ENCODE measurements around the gene NF1.
"Not testable (repeated sequence)": the region's sequence is repeated elsewhere in the genome, so short reads cannot be mapped to it uniquely, and the experiment has no call there.

Gene NF1

DNA sequence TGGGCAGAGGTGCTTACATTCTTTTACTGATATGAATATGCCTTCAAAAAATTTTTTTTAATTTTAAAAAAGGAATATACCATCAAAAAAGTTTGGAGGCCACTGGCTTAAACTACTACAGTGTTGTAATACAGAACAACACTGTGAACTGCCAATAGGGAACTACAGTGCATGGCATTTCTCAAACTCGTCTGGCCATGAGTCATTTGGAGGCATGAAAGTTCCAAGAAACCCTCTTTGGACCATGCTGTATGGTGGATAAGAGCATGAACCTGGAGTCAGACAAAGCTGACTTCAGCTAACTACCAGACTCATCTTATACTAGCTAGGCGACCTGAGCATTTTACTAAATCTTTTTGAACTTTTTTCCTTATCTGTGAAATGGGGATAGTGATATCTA, 9.2 kb upstream of the NF1 start:
- in situ Hi-C loops (cut with HindIII; ENCODE audit: low sequenced_read_pairs) = no loop called here

DNA sequence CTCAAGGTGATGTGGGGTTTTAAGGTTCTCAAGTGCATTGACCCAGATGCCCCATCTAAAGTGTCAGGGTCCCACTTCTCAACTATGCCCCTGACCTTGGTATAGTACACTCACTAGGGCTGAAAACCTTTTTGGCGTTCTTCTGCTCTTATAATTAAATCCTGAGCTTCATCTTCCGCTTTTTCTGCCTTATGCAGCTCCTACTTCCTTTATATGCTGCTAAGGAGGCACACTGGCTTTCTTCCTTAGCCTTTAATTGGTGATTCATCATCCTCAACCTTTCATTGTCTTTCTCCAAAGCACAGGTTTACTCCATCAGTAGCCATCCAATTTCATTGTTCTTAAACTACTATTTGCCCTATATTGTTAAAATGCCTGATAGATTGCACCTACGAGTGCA, 5.3 kb upstream of the NF1 start:
- in situ Hi-C loops (cut with HindIII; ENCODE audit: low sequenced_read_pairs) = no loop called here

DNA sequence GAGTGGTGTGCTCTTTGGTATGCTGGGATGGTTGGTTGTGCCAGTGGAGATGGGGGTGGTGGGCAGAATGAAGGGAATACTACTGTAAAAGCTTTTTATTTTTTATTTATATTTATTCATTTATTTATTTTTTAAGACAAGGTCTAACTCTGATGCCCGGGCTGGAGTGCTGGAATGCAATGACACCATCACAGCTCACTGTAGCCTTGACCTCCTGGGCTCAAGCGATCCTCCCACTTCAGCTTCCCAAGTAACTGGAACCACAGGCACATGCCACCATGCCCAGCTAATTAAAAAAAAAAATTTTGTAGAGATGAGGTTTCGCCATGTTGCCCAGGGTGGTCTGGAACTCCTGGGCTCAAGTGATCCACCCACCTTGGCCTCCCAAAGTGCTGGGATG, 4.1 kb upstream of the NF1 start:
- in situ Hi-C loops (cut with HindIII; ENCODE audit: low sequenced_read_pairs) = not testable (repeated sequence)

DNA sequence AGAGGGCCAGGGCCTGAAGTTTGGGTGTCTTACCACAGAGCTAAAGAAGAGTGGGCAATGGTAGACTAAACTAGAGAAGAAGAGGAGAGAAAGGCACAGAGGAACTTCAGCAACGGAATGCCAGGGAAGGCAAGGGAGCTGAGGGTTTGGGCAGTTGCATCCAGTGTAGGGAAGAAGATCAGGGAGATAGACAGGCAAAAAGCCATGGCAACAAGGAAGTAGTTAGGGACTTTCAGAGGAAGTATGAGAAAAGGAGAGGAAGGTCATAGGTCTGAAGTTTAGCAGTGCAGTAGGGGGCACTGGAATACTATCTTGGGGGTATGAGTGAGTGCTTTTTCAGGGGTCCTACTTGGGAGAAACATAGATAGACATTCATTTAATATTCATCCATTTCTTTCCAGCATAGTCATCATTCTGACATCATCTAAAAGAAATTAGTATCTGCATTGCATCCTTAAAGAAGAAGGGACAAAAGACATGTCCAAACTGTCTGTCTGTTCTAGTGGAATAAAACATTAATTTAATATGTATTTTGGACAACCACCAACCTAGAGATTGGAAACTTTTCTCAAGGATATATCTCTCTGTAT, 2.2 kb upstream of the NF1 start:
- in situ Hi-C loops (cut with HindIII; ENCODE audit: low sequenced_read_pairs) = no loop called here

DNA sequence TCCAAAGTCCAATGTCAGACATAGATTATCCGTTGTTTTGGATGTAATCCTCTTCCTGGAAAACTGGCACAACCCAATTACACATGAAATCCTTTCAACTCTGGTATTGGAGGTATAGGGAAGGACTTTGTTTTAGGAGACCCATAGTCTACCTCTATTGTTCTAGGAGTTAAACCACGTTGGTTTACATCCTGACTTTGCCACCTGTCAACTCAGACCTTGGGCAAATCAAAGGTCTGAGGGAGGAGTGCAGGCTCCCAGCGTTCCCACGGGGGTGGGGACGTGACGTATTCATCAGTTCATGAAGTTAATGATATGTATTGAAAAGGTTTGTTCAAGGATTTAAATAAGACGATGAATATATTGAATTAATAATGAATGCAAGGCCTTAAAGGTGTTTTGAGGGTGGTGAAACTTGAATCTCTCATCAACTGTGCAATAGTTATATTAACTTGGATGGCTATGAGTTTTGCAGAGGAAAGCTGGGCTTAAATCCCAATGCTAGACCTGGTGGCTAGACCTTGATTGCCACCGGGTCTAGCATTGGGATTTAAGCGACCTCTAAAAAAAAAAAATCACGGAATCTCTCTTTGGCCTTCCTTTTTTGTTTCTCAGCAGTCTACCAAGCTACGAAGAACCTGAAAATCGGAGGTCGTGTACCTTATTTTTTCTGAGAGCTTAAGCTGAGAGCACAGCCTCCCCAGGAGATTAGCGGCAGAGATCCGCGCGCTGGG, 744 bp upstream of the NF1 start:
- in situ Hi-C loops (cut with HindIII; ENCODE audit: low sequenced_read_pairs) = no loop called here

DNA sequence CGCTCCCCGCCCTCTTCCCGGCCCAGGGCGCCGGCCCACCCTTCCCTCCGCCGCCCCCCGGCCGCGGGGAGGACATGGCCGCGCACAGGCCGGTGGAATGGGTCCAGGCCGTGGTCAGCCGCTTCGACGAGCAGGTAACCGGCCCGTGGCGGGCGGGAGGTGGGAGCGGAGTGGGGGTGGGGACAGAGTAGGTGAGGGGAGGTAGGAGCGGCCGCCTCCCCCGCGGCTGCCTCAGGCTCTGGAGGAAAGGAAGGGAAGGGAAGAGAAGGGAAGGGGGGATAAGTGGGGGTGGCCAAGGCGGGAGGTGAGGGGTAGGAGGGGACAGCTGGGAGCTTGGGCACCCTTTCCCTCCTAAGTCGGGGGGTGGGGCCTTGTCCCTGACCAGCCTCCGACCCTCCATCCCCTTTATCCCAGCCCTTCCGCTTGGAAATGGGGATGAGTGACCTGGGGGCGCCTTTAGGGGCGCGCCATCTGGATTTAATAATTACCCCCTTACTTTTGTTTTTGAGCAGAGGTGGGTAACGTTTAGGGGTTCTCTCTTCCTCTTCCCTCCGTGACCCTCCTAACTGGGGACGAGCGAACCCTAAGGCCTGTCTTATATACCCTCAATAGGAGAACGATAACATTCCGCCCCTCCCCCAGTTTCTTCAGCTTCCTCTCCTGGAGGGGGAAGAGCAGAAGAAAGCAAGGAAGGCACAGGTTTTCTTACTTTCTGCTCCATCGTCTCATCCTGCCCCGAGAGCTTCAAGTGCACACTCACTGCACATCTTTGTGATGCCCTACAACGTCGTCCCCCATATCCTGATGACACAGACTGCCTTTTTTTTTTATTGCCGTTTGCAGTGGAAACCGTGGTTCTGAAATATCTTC, 694 bp downstream of the NF1 start:
- in situ Hi-C loops (cut with HindIII; ENCODE audit: low sequenced_read_pairs) = no loop called here

DNA sequence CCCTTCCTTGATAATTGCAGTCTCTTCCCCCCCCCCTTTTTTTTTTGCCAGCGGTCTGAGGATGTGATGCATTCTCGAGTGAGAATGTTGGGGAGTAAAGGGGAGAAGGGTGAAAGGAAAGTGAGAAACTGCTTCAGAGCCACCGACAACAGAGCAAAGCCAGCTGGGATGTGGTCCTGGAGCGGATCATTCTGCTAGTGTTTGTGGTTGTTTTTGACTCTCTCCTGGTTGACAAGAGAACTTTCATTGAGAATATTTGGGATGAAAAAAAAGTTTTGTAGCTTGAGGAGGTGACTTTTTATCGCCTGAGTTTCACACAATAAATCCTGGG, 1.3 kb downstream of the NF1 start:
- in situ Hi-C loops (cut with HindIII; ENCODE audit: low sequenced_read_pairs) = no loop called here

DNA sequence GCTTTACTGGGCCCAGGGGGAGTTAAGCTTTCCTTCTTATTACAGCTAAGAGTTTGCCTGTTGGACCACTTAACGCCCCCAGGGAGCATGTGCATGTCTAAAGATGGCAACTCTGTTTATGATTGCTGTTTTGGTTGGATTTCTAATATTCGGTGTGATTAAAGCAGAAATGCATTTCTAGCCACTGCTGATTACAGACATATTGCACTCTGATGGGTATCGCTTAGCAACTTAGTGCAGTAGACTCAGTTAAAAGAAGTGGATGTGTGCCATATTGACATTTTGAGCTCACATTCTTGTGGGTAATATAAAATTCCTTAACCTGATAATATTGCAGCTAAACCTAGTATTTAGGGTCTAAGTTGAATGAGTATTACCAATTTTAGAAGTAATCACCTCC, 4.2 kb downstream of the NF1 start:
- in situ Hi-C loops (cut with HindIII; ENCODE audit: low sequenced_read_pairs) = no loop called here

DNA sequence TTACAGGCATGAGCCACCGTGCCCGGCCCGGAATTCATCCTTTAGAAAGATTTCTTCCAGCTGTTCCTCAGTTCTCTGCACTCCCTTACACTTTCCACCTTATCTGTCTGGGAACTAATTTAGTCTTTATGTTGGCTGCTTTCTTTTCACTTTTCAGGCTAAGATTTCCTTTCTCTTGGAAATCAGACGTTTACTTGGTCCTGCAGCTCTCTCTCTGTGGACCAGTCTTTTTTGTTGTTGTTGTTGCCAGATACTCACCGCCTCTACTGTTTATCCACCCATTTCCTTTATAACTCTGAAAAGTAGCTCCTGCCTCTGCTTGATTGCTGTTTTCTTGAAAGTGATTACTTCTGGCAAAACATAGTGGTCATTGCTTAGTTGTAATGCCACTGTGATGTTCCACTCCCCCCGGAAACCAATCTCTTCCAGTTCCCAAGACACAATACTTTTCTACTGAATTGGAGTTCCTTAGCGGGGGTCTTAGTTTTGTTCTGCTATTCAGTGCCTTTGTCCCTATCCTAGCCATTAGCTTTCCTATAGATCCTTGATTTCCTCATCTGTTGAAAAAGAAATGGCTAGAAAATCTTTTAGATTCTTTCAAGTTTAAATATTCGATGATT, 6.2 kb downstream of the NF1 start:
- in situ Hi-C loops (cut with HindIII; ENCODE audit: low sequenced_read_pairs) = loop anchor here (10.0 kb wide), 1 partner anchor 64 kb away; no protein-coding TSS in a partner anchor

DNA sequence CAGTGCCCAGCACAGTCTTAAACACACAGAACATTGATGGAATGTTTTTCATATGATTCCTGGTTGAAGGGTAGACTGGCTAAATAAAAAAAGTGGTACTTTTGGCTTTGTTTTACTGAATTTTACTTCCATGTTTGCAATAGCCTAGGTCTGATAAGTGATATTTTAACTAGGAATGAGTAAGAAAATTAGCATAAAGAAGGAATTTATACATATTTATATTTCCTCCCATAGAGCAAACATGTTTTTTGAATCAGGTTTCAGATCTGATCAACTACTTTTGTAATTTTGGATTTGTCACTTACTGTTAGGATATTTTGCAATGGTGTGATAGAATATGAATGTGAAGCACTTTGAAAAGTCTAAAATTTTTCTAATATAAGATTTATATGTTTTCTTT, 7.2 kb downstream of the NF1 start:
- in situ Hi-C loops (cut with HindIII; ENCODE audit: low sequenced_read_pairs) = loop anchor here (10.0 kb wide), 1 partner anchor 63 kb away; no protein-coding TSS in a partner anchor

DNA sequence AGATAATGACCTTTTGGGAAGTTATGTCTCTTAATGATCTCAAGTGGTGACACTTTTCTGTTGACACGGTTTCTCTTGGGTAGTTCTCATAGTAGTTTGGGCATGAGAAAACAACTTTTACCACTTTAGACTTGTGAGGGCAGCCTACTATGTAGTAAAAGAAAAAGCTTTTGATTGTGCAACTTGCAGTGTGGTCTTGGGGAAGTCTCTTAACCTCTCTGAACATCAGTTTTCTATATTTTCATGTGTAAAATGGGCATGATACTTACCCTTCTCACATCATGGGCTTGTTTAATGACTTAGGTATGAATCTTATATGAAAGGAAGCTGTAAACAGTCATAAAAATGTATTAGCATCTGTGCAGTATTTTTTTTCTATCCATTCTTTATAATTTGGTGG, 11.2 kb downstream of the NF1 start:
- in situ Hi-C loops (cut with HindIII; ENCODE audit: low sequenced_read_pairs) = loop anchor here (10.0 kb wide), 1 partner anchor 59 kb away; no protein-coding TSS in a partner anchor

DNA sequence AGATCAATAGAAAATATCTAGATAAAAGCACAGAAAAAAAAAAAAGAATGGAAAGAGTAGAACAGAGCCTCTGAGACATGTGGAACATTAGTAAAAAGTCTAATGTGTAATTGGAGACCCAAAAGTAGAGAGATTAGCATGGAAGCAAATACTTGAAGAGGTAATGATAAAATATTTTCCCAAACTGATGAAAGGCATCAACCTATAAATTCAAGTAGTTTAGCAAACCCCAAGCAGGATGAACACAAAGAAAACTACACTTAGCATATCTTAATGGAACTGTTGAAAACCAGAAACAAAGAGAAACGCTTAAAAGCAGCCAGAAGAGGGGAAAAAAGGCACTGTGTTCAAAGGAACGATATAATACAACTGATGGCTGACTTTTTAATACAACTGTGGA, 16.4 kb downstream of the NF1 start:
- in situ Hi-C loops (cut with HindIII; ENCODE audit: low sequenced_read_pairs) = no loop called here

DNA sequence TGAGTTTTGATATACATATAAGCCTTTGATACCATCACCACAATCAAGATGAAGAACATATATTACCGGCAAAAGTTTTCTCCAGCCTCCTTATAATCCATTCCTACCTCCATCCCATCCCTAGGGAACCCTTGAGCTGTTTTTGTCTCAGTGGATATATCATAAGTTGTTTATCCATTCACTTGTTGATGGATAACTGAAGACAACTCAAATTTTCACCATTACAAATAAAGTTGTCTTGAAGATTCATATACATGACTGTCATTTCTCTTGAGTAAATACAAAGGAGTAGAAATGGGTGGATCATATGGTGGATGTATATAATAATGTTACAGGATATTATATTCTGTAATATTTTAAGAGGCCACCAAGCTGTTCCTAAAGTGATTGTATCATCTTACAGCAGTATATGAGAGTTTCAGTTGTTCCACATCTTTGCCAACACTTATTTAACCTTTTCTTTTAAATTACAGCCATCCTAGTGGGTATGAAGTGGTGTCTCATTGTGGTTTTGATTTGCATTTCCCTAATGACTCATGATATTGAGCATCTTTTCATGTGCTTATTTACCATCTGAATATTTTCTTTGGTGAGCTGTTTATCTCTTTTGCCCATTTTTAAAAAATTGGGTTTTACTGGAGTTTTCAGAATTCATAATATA, 17.4 kb downstream of the NF1 start:
- in situ Hi-C loops (cut with HindIII; ENCODE audit: low sequenced_read_pairs) = no loop called here

DNA sequence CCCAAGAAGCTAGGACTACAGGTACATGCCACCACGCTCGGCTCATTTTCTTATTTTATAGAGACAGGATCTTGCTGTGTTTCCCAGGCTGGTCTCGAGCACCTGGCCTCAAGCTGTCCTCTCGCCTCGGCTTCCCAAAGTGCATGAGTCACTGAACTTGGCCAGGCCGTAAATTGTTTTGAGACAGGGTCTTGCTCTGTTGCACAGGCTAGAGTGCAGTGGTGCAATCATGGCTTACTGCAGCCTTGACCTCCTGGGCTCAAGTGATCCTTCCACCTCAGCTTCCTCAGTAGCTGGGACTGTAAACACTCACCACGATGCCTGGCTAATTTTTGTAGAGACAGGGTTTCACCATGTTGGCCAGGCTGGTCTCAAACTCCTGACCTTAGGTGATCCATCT, 18.6 kb downstream of the NF1 start:
- in situ Hi-C loops (cut with HindIII; ENCODE audit: low sequenced_read_pairs) = not testable (repeated sequence)

DNA sequence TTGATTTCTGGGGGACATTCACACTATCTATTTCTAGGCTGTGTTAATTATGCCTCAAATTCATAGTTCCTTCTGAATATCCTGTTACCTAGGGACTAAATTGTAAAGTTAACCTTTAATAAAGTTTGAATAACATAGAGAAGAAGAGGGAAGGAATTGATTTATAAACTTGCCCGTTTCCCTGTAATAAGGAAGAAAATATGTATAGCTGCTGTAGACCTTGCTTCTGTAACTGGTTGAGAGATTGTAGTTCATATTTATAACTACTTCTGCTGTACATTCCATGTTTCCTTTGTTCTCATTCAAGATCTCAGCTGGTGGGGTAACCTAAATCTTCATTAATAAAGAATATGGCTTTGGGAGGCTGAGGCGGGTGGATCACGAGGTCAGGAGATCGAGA, 19.2 kb downstream of the NF1 start:
- in situ Hi-C loops (cut with HindIII; ENCODE audit: low sequenced_read_pairs) = no loop called here

DNA sequence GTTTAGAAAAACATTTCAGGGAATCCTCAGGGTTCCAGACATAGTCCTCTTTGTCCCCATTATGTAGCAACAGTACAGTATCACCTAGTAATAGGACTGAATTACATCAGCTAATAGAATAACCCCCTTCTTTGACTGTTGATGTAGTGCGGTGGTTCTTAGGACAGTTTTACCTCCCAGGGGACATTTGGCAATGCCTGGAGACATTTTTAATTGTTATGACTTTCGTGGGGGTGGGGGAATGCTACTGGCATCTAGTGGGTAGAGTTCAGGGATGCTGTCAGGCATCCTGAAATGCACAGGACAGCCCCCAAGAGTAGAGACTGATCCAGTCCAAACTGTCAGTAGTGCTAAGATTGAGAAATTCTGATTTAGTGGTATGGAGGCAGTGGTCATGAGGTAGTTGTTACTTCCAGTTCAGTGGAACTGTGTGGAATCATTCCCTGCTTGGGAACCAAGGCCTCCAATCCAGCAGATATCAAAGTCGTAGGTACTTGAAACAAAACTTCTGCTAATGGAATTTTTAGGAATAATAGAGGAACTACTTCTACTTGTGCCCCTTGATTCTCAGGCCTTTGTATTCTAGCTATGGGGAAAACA, 20.3 kb downstream of the NF1 start:
- in situ Hi-C loops (cut with HindIII; ENCODE audit: low sequenced_read_pairs) = no loop called here

DNA sequence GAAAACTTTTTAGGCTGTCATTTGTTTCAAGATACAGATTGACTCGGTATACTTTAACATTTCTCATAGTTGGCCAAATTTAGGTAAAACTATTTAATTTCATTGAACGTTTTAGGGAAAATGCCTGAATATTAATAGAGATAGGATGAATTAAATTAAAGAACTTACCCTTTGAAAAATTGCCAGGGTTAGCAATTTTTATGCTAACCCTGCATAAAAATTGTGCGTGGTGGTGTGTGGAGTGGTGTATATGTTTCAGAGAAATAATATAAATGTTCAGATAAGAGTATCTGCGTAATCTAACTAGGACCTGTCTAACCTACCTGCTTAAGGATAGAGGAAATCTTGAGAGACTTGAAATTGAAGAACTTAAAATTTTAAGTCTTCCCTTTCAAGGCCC, 21.4 kb downstream of the NF1 start:
- in situ Hi-C loops (cut with HindIII; ENCODE audit: low sequenced_read_pairs) = no loop called here

DNA sequence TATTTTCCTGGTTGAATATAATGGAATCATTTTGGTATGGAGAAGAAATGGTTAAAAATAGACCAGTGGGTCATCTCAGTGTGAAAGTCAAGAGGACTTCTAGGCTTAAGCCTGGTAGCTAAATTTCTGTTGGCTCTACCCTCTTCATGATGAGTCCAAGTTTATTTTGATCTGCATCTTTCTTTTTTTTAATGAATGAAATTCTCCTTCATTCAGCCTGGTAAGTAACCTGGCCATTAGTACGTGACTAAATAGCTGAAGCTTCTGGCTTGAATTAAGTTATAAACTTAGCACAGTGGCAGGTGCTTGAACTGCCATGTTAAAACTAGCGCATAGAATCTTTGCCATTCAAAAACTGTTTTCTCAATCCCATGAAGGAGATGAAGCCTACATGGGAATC, 28.0 kb downstream of the NF1 start:
- in situ Hi-C loops (cut with HindIII; ENCODE audit: low sequenced_read_pairs) = no loop called here

DNA sequence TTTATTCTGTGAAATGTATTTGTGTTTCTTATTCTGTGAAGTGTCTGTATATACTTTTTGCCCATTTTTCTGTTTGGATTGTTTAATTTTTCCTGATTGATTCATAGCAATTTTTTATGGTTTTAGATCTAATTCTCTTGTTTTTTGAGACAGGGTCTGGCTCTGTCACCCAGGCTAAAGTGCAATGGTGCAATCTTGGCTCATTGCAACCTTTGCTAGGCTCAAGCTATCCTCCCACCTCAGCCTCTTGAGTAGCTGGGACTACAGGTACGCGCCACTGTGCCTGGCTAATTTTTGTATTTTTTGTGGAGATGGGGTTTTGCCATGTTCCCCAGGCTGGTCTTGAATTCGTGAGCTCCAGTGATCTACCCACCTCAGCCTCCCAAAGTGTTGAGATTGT, 31.5 kb downstream of the NF1 start:
- in situ Hi-C loops (cut with HindIII; ENCODE audit: low sequenced_read_pairs) = no loop called here

DNA sequence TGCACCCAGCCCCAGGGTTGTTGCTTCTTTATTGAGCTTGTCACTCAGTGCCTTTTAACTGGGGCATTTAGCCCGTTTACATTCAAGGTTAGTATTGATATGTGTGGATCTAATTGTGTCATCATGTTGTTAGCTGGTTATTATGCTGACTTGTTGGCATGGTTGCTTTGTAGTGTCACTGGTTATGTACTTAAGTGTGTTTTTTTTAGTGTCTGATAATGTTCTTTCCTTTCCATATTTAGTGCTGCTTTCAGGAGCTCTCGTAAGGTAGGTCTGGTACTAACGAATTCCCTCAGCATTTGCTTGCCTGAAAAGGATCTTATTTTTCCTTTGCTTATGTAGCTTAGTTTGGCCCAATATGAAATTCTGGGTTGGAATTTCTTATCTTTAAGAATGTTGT, 33.5 kb downstream of the NF1 start:
- in situ Hi-C loops (cut with HindIII; ENCODE audit: low sequenced_read_pairs) = no loop called here

All from endothelial cell of hepatic sinusoid (primary cell).